CD4-positive, alpha-beta T cell treated with Interleukin-4 for 1 hour (primary cell): ENCODE measurements around the gene CD36.

Source experiments
- DNase-seq, 2 donors: peaks; one replicate each; pipeline ENCODE4 v3.0.0-alpha.2; 2020 to 2022

The CD36 gene

GRCh38 chr7:80629023-80629422, 9.4 kb upstream of the CD36 start:
- no peak for DNase-seq

DNA sequence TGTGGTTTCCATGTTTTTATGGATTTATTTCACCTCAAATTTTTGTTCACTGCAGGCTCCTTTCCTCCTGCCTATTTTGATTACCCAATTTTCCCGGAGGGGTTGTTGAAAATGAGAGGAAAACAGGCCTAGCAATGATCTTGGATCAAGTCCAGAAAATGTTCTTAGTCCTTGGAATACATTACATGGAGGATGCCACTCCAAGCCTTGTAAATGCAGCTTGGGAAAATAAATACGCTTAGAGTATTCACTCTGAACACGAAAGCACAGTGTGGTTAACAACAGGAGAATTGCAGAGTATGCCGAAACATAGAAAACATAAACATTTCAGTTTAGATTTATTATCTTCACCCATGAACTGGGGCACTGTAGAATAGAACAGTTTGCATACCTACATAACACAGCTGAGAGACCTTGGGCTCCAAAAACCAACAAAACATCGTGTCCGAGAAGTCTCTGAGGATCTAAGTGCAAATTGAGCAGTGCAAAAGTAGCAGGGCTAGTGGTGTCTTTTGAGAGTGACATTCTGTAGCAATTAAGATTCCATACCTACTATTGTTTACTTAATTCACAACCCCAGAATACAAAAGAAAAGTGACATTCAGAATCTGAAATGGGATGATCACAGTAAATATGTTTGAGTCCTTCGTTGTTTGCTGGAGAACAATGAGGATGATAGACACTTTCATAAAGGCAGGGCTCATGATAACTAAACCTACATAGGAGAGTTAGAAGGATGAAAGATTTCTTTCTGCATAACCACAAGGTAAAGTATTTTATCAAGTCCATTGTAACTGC, 7.6 kb upstream of the CD36 start:
- DNase-seq = no peak

- DNase-seq = no peak
These were observed 7.0 kb upstream of the CD36 start for GRCh38 chr7:80631421-80631820.

- no peak for DNase-seq
These were observed 6.3 kb upstream of the CD36 start for GRCh38 chr7:80632139-80632538.

DNA sequence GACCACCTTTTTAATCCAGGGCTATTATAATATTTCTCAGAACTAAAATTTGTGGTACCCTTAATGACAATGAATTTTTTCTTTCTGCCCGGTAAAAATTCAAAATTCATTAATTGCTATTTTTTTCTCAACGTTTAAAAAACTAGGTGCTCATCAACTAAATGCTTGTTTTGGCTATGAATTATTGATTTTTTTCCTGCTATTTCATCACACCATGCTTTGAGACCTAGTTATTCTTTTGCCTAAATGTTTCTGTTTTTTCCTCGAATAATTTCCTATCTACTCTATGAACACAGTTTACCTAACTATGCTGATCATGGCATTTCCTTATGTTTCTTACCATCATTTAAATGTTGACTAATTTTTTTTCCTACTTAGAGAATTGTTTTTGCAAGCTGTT, 5.6 kb upstream of the CD36 start:
- DNase-seq = no peak

- DNase-seq = no peak
These were observed 3.9 kb upstream of the CD36 start for GRCh38 chr7:80634505-80634904.

- DNase-seq = no peak
These were observed 2.9 kb upstream of the CD36 start for GRCh38 chr7:80635533-80635932.

GRCh38 chr7:80635998-80636397, 2.4 kb upstream of the CD36 start:
- no peak for DNase-seq

DNA sequence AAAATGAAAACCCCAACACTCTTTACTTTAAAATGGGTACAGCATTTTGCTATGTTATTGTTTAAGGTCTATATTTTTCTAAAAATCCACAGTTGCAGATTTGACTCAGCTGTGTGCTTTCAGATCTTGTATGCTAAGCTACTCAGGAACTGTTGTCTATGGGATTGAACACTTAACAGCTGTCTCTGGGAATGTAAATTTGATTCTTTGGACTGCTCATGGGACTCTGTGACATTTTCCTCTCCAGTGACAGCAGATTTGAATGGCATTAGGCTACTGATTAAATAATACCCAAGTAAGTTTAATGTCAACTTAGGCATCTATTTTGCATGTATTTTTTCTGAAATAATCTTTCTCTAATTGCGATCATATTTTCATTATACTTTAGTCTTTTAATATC, 1.7 kb upstream of the CD36 start:
- DNase-seq = no peak

DNA sequence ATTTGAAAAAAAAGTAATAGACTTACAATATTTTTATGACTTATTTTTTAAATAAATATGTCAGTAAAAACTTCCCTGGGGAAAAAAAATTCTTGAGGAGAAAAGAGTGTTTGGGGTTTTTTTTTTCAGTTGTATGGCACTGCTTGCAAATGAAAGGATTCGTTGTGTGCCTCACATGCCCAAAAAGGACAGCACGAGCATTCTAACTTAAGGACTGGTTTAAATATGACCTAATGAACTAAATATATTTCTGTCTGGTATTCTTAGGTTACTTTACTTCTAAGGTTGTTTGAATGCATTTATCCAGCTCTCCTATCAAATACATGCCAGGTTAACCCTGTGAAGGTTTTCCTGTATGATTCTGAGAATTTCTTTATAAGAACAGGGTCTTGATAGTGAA, 988 bp upstream of the CD36 start:
- DNase-seq = no peak

GRCh38 chr7:80639011-80639410, 569 bp downstream of the CD36 start:
- DNase-seq = no peak

- no peak for DNase-seq
These were observed 2.4 kb downstream of the CD36 start for GRCh38 chr7:80640846-80641245.

- no peak for DNase-seq
These were observed 3.1 kb downstream of the CD36 start for GRCh38 chr7:80641548-80641947.

DNA sequence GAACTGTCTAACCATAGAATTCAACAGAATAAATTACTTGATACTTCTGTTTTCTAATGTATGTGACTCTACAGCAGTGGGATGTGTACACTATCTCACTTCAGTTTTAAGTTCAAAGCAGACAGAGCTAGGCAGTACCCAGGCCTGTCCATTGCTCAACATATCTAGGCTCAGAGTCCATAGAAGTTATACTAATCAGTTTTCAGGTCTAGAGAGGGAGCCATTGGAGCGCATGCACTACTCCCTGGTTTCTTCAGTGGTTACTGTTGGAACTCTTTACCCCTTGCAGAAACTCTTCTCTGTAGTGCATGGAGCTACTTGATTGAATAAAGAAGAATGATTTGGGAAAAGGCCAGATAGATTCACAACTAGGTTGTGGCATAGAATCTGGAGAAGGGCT, 4.4 kb downstream of the CD36 start:
- peak in 1 of 2 donors; percentile 5 for DNase-seq

DNA sequence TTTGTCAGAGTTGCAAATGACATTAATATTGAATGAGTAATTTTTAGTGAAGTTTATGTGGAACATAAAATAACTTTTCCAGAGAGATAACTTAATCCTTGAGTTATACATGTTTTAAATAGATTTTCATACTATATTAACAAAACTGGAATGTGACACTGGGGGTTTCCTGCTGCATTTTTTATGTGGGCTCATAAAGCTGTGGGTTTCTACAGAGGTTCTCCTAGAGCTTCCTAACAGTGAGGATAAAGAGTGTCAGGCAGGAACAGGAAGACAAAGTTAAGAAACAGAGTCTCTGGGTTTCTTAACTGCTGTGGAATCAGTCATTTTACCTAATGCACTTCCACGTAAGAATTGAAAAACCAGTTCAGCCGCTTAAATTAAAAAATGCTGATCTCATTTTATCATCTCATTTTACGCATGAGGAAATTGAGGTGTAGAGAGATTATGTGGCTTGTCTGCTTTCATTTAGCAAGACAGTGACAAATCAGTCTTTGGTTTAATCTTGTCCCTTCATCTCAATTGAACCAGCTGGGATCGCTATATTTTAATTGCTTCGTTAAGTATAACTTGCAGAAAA, 5.0 kb downstream of the CD36 start:
- no peak for DNase-seq

GRCh38 chr7:80644054-80644453, 5.6 kb downstream of the CD36 start:
- no peak for DNase-seq

- DNase-seq = no peak
These were observed 7.8 kb downstream of the CD36 start for GRCh38 chr7:80646083-80646865.

- no peak for DNase-seq
These were observed 9.0 kb downstream of the CD36 start for GRCh38 chr7:80647436-80647835.

DNA sequence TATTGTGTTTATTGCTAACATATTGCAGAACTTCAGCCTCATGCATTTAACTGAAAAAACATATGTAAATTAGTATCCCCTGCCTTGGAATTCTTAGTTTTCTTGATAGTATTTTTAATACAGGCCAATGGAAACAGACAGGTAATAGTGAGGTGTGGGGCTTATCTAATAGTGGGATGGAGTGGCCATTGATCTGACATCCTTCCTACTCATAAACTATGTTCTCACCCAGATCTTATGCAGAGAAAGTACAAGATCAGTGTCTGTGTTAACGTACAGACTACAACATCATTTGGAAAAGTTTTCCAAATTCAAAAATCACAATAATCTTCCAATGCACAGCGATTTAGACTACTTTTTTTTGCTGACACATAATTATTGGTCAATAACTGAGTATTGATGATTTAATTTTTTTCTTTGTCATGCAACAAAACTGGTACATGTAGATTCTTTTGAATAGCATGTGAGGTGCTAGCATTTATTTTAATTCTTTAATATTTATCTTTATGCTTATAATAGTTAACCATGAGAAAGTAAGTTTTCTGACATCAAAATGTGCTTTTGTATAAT, 9.7 kb downstream of the CD36 start:
- no peak for DNase-seq

DNA sequence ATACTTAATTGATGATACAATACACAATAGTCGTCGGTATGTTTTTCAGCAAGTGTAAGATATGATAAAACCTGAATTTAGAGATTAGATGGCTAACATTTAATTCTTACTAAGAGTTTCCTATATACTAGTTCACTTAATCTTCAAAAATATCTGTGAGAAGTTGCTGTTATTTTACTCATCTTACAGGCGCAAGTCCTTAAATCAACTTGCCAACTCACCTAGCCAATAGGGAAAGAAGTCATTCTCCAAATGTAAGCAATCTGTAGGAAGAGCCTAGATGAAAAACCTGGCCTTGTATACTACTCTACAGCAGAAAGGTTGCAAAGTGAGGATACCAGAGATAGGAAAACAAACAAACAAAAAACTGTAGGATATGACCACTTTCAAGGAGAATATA, 10.6 kb downstream of the CD36 start:
- DNase-seq = no peak

GRCh38 chr7:80650030-80650429, 11.6 kb downstream of the CD36 start:
- DNase-seq = no peak

DNA sequence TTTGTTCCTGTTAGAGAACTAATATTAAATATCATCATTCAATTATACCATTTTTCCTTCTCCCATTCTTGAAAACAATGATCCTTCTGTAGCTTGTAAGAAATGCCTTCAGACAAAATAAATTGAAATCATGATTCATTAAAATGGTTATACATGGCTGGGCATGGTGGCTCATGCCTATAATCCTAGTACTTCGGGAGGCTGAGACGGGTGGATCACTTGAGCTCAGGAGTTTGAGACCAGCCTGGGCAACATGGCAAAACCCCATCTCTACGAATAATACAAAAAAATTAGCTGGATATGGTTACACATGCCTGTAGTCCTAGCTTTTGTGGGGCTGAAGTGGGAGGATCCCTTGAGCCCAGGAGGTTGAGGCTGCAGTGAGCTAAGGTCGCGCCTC, 13.0 kb downstream of the CD36 start:
- no peak for DNase-seq

DNA sequence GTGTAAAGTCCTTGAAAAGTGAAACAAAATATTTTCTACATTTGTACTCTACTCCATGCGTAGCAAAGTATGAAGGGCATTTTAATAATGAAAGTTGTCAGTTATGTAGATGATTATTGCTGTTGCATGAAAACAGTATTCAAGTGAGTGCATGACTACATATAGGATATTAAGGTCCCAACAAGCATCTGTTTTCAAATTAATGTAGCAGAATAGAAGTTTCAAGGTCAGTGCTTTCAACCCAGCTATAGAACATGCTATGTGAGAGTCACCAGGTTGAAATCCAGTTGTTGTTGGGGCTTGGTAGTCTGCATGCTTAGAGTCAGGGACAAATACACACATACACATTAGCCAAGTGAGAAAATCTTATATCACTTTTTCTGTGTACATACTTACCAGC, 14.8 kb downstream of the CD36 start:
- DNase-seq = no peak

DNA sequence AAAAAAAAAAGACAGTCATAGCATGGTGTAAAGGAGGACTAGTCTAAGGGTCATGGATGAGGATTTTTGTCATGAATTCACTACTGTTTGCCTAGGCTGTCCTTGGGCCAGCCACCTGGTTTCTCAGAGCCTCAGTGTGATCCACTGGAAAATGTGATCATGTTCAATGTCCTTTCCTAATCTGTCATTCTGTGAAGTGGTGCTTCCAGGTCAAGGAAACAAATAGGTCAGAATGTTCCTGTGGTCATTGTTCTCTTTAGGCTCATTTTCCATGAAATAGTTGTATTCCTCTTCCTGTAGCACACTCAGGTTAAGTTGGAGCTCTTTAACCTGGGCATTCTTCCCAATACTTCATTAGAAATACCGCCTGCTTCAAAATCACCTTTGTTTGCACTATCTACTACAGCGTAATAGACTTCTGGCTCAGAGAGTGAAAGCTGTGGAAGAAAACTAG, 16.5 kb downstream of the CD36 start:
- DNase-seq = no peak
